Measurements from ENCODE around the gene NOX3. TPM values are rescaled to one million over a fixed set of nuclear protein-coding genes. Genes with fewer than 3 reads are reported as not detected.

The NOX3 gene
- total and polyA plus RNA-seq, 2 experiments from 2014 or later: not detected

DNA sequence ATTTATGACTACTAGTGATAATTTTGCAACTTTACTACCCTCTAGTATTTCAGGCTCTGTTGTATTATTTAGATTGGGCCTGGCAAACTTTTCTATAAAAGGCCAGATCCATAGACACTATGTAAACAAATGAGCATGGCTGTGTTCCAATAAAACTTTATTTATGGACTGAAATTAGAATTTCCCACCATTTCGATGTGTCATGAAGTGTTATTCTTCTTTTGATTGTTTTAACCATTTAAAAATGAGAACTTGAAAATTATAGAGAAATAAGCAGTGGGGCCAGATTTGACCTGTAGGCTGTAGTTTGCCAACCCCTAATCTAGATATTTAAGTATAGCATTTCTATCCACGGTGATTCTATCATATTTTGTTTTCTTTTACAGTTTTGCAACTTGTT is 79.8 kb downstream of the NOX3 start (continued):
- TF ChIP-seq, protein P1, sequence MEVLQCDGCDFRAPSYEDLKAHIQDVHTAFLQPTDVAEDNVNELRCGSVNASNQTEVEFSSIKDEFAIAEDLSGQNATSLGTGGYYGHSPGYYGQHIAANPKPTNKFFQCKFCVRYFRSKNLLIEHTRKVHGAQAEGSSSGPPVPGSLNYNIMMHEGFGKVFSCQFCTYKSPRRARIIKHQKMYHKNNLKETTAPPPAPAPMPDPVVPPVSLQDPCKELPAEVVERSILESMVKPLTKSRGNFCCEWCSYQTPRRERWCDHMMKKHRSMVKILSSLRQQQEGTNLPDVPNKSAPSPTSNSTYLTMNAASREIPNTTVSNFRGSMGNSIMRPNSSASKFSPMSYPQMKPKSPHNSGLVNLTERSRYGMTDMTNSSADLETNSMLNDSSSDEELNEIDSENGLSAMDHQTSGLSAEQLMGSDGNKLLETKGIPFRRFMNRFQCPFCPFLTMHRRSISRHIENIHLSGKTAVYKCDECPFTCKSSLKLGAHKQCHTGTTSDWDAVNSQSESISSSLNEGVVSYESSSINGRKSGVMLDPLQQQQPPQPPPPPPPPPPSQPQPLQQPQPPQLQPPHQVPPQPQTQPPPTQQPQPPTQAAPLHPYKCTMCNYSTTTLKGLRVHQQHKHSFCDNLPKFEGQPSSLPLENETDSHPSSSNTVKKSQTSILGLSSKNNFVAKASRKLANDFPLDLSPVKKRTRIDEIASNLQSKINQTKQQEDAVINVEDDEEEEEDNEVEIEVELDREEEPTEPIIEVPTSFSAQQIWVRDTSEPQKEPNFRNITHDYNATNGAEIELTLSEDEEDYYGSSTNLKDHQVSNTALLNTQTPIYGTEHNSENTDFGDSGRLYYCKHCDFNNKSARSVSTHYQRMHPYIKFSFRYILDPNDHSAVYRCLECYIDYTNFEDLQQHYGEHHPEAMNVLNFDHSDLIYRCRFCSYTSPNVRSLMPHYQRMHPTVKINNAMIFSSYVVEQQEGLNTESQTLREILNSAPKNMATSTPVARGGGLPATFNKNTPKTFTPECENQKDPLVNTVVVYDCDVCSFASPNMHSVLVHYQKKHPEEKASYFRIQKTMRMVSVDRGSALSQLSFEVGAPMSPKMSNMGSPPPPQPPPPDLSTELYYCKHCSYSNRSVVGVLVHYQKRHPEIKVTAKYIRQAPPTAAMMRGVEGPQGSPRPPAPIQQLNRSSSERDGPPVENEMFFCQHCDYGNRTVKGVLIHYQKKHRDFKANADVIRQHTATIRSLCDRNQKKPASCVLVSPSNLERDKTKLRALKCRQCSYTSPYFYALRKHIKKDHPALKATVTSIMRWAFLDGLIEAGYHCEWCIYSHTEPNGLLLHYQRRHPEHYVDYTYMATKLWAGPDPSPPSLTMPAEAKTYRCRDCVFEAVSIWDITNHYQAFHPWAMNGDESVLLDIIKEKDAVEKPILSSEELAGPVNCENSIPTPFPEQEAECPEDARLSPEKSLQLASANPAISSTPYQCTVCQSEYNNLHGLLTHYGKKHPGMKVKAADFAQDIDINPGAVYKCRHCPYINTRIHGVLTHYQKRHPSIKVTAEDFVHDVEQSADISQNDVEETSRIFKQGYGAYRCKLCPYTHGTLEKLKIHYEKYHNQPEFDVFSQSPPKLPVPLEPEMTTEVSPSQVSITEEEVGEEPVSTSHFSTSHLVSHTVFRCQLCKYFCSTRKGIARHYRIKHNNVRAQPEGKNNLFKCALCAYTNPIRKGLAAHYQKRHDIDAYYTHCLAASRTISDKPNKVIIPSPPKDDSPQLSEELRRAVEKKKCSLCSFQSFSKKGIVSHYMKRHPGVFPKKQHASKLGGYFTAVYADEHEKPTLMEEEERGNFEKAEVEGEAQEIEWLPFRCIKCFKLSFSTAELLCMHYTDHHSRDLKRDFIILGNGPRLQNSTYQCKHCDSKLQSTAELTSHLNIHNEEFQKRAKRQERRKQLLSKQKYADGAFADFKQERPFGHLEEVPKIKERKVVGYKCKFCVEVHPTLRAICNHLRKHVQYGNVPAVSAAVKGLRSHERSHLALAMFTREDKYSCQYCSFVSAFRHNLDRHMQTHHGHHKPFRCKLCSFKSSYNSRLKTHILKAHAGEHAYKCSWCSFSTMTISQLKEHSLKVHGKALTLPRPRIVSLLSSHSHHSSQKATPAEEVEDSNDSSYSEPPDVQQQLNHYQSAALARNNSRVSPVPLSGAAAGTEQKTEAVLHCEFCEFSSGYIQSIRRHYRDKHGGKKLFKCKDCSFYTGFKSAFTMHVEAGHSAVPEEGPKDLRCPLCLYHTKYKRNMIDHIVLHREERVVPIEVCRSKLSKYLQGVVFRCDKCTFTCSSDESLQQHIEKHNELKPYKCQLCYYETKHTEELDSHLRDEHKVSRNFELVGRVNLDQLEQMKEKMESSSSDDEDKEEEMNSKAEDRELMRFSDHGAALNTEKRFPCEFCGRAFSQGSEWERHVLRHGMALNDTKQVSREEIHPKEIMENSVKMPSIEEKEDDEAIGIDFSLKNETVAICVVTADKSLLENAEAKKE (CRISPR knock-in tag; IDR thresholded peaks at IDR 0.05): no peak
- TF ChIP-seq CREB1 (CRISPR knock-in tag; IDR thresholded peaks at IDR 0.05; ENCODE audit: low read depth) (no peak), STAT1 (IDR thresholded peaks at IDR 0.05; ENCODE audit: unreplicated experiment) (no peak), ZNF331 (CRISPR knock-in tag; IDR thresholded peaks at IDR 0.05; ENCODE audit: low read depth) (no peak)

DNA sequence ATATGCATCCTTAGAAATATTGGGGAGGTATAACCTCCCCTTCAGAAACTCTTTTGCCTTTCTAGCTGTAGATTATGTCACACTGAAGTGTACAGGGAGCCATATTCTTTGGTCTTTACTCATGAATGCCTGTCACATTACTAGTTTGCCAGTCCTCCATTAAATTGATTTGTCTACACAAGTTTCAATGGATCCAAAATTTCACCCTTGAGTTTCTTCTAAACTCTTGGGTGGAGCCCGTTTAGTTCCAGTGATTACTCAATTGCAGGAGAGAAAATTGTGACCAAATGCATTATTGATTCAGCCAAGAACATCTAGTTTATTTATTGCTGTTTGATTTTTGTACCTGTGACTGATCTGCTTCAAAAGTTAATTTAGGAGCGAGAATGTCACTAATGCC is 81.0 kb downstream of the NOX3 start:
- no peak overlapping the region for H3K4me3 Mint-ChIP-seq
- H3K27me3 Mint-ChIP-seq (ENCODE audit: insufficient read depth, low read depth, poor library complexity): peaks cover 2% of the 10 kb centered on the region
- Histone ChIP-seq H3K27ac (ENCODE audit: low read depth) (no peak overlapping the region), H3K27me3 (ENCODE audit: insufficient read depth) (no peaks in the 10 kb centered on the region), H4K20me1 (replicated peaks; ENCODE audit: insufficient read depth) (no peaks in the 10 kb centered on the region), H3K36me3 (ENCODE audit: insufficient read depth) (no peaks in the 10 kb centered on the region), H2AFZ (no peak overlapping the region), H3K4me1 (ENCODE audit: insufficient read depth) (no peaks in the 10 kb centered on the region), H3K4me3 (no peak overlapping the region), H3K79me2 (replicated peaks; ENCODE audit: insufficient read depth) (no peaks in the 10 kb centered on the region), H3K9me2 (ENCODE audit: insufficient read depth) (no peaks in the 10 kb centered on the region; the same call in 1 of the 2 replicates), H3F3A (replicated peaks; ENCODE audit: low read depth) (no peaks in the 10 kb centered on the region), H3K4me2 (no peak overlapping the region)
- H3K9me3 Mint-ChIP-seq: no peaks in the 10 kb centered on the region
- ATAC-seq: no peak
- no peaks in the 10 kb centered on the region for H3K36me3 Mint-ChIP-seq (ENCODE audit: low read depth)
- no peak overlapping the region for H3K27ac Mint-ChIP-seq
- H3K4me1 Mint-ChIP-seq: no peaks in the 10 kb centered on the region
- DNase-seq (ENCODE audit: low spot score): no peak
- TF ChIP-seq STAT1 (IDR thresholded peaks at IDR 0.05; ENCODE audit: unreplicated experiment): no peak
- no peak for TF ChIP-seq EZH2 (IDR thresholded peaks at IDR 0.05; ENCODE audit: low read depth, unreplicated experiment)
- TF ChIP-seq JUNB (IDR thresholded peaks at IDR 0.05; ENCODE audit: unreplicated experiment): no peak
- TF ChIP-seq, protein P2, sequence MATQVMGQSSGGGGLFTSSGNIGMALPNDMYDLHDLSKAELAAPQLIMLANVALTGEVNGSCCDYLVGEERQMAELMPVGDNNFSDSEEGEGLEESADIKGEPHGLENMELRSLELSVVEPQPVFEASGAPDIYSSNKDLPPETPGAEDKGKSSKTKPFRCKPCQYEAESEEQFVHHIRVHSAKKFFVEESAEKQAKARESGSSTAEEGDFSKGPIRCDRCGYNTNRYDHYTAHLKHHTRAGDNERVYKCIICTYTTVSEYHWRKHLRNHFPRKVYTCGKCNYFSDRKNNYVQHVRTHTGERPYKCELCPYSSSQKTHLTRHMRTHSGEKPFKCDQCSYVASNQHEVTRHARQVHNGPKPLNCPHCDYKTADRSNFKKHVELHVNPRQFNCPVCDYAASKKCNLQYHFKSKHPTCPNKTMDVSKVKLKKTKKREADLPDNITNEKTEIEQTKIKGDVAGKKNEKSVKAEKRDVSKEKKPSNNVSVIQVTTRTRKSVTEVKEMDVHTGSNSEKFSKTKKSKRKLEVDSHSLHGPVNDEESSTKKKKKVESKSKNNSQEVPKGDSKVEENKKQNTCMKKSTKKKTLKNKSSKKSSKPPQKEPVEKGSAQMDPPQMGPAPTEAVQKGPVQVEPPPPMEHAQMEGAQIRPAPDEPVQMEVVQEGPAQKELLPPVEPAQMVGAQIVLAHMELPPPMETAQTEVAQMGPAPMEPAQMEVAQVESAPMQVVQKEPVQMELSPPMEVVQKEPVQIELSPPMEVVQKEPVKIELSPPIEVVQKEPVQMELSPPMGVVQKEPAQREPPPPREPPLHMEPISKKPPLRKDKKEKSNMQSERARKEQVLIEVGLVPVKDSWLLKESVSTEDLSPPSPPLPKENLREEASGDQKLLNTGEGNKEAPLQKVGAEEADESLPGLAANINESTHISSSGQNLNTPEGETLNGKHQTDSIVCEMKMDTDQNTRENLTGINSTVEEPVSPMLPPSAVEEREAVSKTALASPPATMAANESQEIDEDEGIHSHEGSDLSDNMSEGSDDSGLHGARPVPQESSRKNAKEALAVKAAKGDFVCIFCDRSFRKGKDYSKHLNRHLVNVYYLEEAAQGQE (IDR thresholded peaks at IDR 0.05; ENCODE audit: unreplicated experiment): no peak
- no peak for TF ChIP-seq EZH2phosphoT487 (IDR thresholded peaks at IDR 0.05; ENCODE audit: unreplicated experiment)
